Measurements from ENCODE around the gene ARHGAP30.

ARHGAP30 gene

DNA sequence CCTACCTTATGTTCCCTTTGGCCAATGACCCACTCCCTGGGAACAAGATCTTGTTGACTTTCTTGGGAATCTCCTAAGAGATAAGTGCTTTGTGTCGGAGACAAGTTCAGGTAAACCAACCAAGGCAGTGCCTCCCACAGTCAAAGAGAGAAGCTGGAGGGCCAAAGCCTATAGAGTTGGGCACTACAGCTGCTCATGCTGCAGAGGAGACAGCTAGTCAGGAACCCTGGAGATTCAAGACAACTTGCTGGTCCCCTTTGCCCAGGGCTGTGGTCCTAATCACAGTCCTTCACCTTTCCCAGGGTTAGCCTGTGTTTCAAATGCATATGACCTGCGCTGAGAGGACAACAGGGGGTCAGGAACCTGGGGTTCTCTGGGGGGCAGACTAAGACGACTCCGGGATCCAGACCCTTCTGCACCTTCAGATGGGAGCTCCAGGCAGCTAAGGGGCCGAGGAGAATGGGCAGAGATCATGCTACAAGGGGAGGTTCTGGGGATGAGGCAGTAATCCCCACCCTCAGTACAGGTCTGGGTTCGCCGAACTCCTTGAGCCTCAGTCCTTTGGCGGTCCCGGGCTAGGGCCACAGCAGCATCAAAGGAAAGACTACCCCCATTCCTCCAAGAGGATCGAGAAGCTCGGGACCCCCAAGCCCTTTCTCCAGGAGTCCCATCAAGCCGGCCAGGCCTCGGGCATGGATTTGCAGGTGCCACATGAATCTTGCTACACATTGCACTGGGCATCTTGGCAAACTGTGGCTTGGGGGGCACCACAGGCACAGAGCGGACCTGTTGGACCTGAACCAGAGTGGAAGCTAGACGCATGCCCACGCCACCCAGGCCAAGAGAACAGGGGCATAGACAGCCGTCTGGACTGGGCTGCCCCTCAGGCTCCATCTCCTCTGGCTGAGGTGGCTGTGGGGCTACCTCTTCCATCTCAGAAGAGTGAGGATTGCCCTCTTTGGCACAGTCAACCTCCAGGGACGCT, 22.0 kb downstream of the ARHGAP30 start:
- H3K4me3 ChIP-seq (replicated peaks; ENCODE audit: low read depth, low read length): no peak overlapping the region
- TF ChIP-seq, protein P1, sequence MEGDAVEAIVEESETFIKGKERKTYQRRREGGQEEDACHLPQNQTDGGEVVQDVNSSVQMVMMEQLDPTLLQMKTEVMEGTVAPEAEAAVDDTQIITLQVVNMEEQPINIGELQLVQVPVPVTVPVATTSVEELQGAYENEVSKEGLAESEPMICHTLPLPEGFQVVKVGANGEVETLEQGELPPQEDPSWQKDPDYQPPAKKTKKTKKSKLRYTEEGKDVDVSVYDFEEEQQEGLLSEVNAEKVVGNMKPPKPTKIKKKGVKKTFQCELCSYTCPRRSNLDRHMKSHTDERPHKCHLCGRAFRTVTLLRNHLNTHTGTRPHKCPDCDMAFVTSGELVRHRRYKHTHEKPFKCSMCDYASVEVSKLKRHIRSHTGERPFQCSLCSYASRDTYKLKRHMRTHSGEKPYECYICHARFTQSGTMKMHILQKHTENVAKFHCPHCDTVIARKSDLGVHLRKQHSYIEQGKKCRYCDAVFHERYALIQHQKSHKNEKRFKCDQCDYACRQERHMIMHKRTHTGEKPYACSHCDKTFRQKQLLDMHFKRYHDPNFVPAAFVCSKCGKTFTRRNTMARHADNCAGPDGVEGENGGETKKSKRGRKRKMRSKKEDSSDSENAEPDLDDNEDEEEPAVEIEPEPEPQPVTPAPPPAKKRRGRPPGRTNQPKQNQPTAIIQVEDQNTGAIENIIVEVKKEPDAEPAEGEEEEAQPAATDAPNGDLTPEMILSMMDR (IDR thresholded peaks at IDR 0.05; ENCODE audit: low read depth, low read length, missing control alignments): no peak
- DNase-seq (ENCODE audit: extremely low read depth, low read depth): no peak

DNA sequence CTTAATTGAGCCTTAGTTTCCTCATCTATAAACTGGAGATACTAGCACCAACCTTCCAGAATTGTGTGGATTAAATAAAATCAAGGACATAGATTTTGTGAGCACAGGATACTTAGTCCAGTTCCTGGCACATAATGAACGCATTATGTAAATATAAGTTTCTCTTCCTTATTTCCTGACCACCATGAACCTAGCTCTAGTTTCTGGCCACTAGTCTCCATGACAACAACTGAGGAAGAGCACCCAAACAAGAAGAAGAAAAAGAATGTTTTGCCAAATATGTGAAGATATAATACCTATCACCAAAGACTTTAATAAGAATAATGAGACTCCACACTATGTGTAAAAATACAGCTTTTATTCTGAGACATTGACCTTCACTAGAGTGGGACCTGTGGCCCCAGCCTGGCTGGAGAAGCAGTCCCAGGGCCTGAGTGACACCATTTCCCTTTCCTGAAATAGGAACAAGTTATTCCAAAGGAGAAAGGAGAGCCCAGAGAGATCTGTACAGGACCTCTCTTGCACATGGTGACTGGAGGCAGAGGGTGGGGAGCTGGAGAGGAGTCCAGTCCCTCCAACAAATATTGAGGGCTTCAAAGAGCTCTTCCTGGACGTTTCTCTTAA, 23.0 kb downstream of the ARHGAP30 start:
- TF ChIP-seq, protein P1 (IDR thresholded peaks at IDR 0.05; ENCODE audit: low read depth, low read length, missing control alignments): no peak
- no peak for DNase-seq (ENCODE audit: extremely low read depth, low read depth)
- peak overlapping the region; percentile 91 for H3K4me3 ChIP-seq (replicated peaks; ENCODE audit: low read depth, low read length)

DNA sequence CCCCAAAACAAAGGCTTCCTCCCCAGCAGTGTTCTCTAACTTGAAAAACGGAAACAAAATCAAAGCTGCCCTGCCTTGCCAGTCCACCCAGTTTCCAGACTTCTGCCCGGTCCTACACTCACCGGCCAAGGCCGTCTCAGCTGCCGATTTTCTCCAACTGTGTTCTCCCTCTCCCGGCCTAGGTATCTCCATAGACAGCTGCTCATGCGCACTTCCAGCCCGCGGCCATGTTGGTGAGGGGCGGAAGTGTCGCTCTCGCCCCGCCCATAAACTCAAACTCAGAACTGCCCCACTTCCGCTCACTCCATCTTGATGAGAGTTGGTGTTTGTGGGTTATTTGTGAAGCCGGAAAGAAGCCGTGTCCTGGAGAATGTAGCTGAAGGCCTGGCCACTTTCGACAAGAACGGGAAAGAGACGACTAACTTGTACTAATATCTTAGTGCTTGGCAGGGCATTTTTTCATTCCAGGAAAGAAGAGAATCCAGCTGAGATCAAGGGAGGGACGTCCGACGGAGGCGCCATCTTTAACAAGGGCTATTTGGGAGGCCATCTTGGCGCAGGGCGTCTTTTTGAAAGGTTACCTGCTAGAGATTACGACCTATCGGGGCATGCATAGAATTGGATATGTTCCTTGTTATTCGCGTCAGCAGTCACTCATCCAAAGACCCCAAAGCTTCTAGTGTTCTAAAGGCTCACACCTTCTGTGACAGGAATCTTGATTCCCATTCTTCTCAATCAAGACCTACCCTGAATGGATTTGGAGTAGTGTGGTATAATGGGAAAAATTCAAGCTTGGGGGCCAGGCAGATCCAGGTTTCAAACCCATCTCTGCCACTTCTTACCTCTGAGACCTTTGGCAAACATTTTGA, 23.7 kb downstream of the ARHGAP30 start, which contains the start of gene USF1:
TSS of gene USF1 (minus strand) at position 242 of the 869 bp plus-strand sequence. CDS start 2,702 bp downstream, outside the sequence.
- TF ChIP-seq, protein P1 (IDR thresholded peaks at IDR 0.05; ENCODE audit: low read depth, low read length, missing control alignments): no peak
- peak; percentile 80 for DNase-seq (ENCODE audit: extremely low read depth, low read depth)
- H3K4me3 ChIP-seq (replicated peaks; ENCODE audit: low read depth, low read length): peak within 1 kb of the TSS; percentile 91

DNA sequence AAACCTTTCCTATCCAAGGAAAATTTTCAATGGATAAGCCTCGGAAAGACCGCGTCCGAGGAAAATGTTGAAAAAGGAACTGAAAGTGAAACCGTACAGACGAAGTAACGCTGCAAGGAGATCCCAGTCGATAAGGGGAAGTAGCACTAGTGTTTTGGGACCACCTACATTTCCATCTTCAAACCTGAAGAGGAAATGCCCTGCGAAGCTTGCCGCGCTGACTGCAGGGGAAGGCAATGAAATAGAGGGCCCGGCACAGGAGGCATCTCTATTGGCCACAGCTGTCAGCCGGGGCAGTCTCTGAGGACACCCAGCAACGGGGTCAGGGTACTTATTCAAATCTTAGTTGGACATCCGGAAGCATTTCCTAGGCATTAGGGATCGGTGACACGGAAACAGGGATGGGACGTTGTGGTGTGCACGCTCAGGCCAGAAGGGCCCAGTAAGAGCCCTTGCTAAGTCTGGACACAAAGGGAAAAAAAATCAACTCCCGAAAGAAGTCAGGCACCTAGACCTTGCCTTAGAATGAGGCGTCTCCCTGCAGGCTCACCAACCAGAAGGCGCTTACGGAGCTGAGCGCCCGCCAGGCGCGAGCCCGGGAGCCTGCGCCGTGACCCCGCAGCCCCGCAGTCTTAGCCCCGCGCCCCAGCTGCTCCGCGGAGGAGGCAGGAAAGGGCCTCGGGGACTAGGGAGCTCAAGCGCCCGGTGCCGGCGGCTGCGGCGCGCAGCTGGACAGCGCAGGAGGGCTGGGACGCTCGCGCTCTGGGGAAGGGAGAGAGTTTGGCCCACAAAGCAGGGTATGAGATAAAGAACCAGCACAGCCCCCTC, 24.6 kb downstream of the ARHGAP30 start:
- TF ChIP-seq, protein P1 (IDR thresholded peaks at IDR 0.05; ENCODE audit: low read depth, low read length, missing control alignments): no peak
- peak; percentile 35 for DNase-seq (ENCODE audit: extremely low read depth, low read depth)
- H3K4me3 ChIP-seq (replicated peaks; ENCODE audit: low read depth, low read length): peak overlapping the region; percentile 91

DNA sequence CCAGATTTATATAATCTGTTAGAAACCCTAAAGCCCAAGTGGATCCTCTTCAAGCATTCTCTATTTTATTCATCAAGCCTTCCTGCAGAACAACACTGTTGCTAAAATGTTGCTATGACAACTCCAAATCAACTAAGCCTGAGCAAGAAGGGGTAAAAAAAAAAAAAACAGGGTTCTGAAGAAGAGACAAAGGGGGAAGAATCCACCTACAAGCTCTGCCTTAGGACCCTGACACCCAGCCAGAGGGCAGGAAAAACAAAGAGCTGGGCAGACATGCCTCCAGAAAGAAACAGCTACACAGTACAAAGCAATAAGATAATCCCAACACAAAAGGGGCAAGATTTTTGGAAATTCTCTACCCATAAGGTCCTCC, 25.2 kb downstream of the ARHGAP30 start:
- TF ChIP-seq, protein P1 (IDR thresholded peaks at IDR 0.05; ENCODE audit: low read depth, low read length, missing control alignments): no peak
- DNase-seq (ENCODE audit: extremely low read depth, low read depth): no peak
- H3K4me3 ChIP-seq (replicated peaks; ENCODE audit: low read depth, low read length): peak overlapping the region; percentile 91

All from HFF-Myc (cell line).